Stimulated activated naive CD8-positive, alpha-beta T cell treated with anti-CD3 and anti-CD28 coated beads, Interleukin-15, amount 100 ng/mL, for 72 hours (primary cell): Measurements from ENCODE around the gene MAGEH1.
A peak's percentile ranks its signal among the peaks of the same experiment; 100 is the strongest.

Source experiments
- ATAC-seq: fragments of 150-1000 bp; cut with Tn5 transposase; 2 replicates; pipeline ENCODE4 v1.10.0; 2021; ENCODE audit warnings: mild to moderate bottlenecking, moderate library complexity
- DNase-seq, 2 donors: peaks; one replicate each; pipeline ENCODE4 v3.0.0; 2021 to 2022
- H3K27ac Mint-ChIP-seq, 2 donors: one replicate each; pipeline ENCODE4 v1.8.0; 2022; ENCODE audit warnings: mild to moderate bottlenecking in 2 of 2, mixed read lengths in 2 of 2, moderate library complexity in 2 of 2
- H3K27me3 Mint-ChIP-seq: one replicate; pipeline ENCODE4 v1.8.0; 2022; ENCODE audit warnings: mixed read lengths
- H3K4me1 Mint-ChIP-seq: one replicate; pipeline ENCODE4 v1.8.0; 2022; ENCODE audit warnings: mild to moderate bottlenecking, mixed read lengths
- H3K4me3 Mint-ChIP-seq, 2 donors: one replicate each; pipeline ENCODE4 v1.8.0; 2022; ENCODE audit warnings: mild to moderate bottlenecking in 2 of 2, mixed read lengths in 2 of 2, moderate library complexity in 1 of 2
- H3K9me3 Mint-ChIP-seq, 2 donors: one replicate each; pipeline ENCODE4 v1.8.0; 2022; ENCODE audit warnings: mixed read lengths in 2 of 2

MAGEH1 gene

GRCh38 chrX:55486736-55487135, 34.8 kb downstream of the MAGEH1 start:
- Mint-ChIP-seq H3K4me3 (no peak overlapping the region), H3K27me3 (no peaks in the 10 kb centered on the region), H3K4me1 (peaks cover 5% of the 10 kb centered on the region), H3K9me3 (no peaks in the 10 kb centered on the region), H3K27ac (no peak overlapping the region)
- no peak for ATAC-seq
- no peak for DNase-seq

GRCh38 chrX:55487143-55487542, 35.2 kb downstream of the MAGEH1 start:
- no peaks in the 10 kb centered on the region for H3K9me3 Mint-ChIP-seq
- no peaks in the 10 kb centered on the region for H3K27me3 Mint-ChIP-seq
- H3K4me3 Mint-ChIP-seq: no peak overlapping the region
- peaks cover 5% of the 10 kb centered on the region for H3K4me1 Mint-ChIP-seq
- no peak for ATAC-seq
- H3K27ac Mint-ChIP-seq: no peak overlapping the region
- DNase-seq: no peak

GRCh38 chrX:55488006-55488592, 36.2 kb downstream of the MAGEH1 start:
- peak overlapping the region; percentile 27 to 87 for H3K27ac Mint-ChIP-seq
- H3K27me3 Mint-ChIP-seq: no peaks in the 10 kb centered on the region
- peaks cover 5% of the 10 kb centered on the region for H3K4me1 Mint-ChIP-seq
- H3K4me3 Mint-ChIP-seq: peak overlapping the region; percentile 80 to 97
- ATAC-seq (peak; percentile 24), DNase-seq (no peak)
- no peaks in the 10 kb centered on the region for H3K9me3 Mint-ChIP-seq

- Mint-ChIP-seq H3K4me3 (peak overlapping the region; percentile 92 to 97), H3K4me1 (peaks cover 5% of the 10 kb centered on the region), H3K27me3 (no peaks in the 10 kb centered on the region), H3K9me3 (no peaks in the 10 kb centered on the region), H3K27ac (peak overlapping the region; percentile 96 to 99)
- peak; percentile 47 to 61 for DNase-seq
- ATAC-seq: peak; percentile 79
Measured at GRCh38 chrX:55488593-55489313, 36.8 kb downstream of the MAGEH1 start.

GRCh38 chrX:55489314-55490009, 37.5 kb downstream of the MAGEH1 start, which contains the start of gene USP51:
USP51 (minus strand) TSS chrX:55489848; CDS start chrX:55488939, 909 bp downstream.
- Mint-ChIP-seq H3K27me3 (no peaks in the 10 kb centered on the region), H3K9me3 (no peaks in the 10 kb centered on the region), H3K4me1 (peaks cover 5% of the 10 kb centered on the region), H3K4me3 (peak within 1 kb of the TSS; percentile 92 to 97), H3K27ac (peak within 1 kb of the TSS; percentile 96 to 99)
- peak in 1 of 2 donors; percentile 14 for DNase-seq
- peak; percentile 72 for ATAC-seq

GRCh38 chrX:55490121-55490520, 38.2 kb downstream of the MAGEH1 start:
- Mint-ChIP-seq H3K27me3 (no peaks in the 10 kb centered on the region), H3K4me1 (peaks cover 5% of the 10 kb centered on the region), H3K9me3 (no peaks in the 10 kb centered on the region), H3K4me3 (peak overlapping the region; percentile 92 to 97), H3K27ac (peak overlapping the region; percentile 96 to 99)
- DNase-seq: no peak
- ATAC-seq: no peak

- Mint-ChIP-seq H3K27ac (no peak overlapping the region), H3K4me1 (peaks cover 5% of the 10 kb centered on the region), H3K4me3 (peak overlapping the region in 1 of 2 donors; percentile 12), H3K27me3 (no peaks in the 10 kb centered on the region), H3K9me3 (no peaks in the 10 kb centered on the region)
- DNase-seq (no peak), ATAC-seq (no peak)
Measured at GRCh38 chrX:55490974-55491373, 39.0 kb downstream of the MAGEH1 start.
